H9 (cell line): ENCODE results near the gene NCEH1. TPM values are rescaled to one million over a fixed set of nuclear protein-coding genes. Genes with fewer than 3 reads are reported as not detected.

Experiments used
- DNase-seq: peaks from one replicate; pipeline ENCODE4 v3.0.0-alpha.2; 2017
- H2AFZ ChIP-seq: one replicate; pipeline ENCODE4 v1.6.1; 2013; ENCODE audit warnings: mild to moderate bottlenecking, low read length, control low read depth, moderate library complexity
- H2AK5ac ChIP-seq: 2 replicates; pipeline ENCODE4 v1.6.1; 2013; ENCODE audit warnings: low read length, control low read depth, mixed read lengths; ENCODE audit not compliant: insufficient read length
- H2BK120ac ChIP-seq: one replicate; pipeline ENCODE4 v1.6.1; 2013; ENCODE audit warnings: low read depth, mild to moderate bottlenecking, low read length, control low read depth, inconsistent platforms; ENCODE audit not compliant: poor library complexity, severe bottlenecking
- H2BK12ac ChIP-seq: 2 replicates; pipeline ENCODE4 v1.6.1; 2013; ENCODE audit warnings: low read length, control low read depth, mixed read lengths, low read depth; ENCODE audit not compliant: insufficient read length
- H2BK15ac ChIP-seq: 2 replicates; pipeline ENCODE4 v1.6.1; 2013; ENCODE audit warnings: low read depth, low read length, control low read depth
- H2BK20ac ChIP-seq: one replicate; pipeline ENCODE4 v1.6.1; 2013; ENCODE audit warnings: low read depth, mild to moderate bottlenecking, low read length, control low read depth, inconsistent platforms; ENCODE audit not compliant: poor library complexity, severe bottlenecking
- H2BK5ac ChIP-seq: 2 replicates; pipeline ENCODE4 v1.6.1; 2013; ENCODE audit warnings: low read length, control low read depth, mixed read lengths; ENCODE audit not compliant: insufficient read length
- H3K14ac ChIP-seq: 2 replicates; pipeline ENCODE4 v1.6.1; 2013; ENCODE audit warnings: low read length, control low read depth; ENCODE audit not compliant: insufficient read depth
- H3K18ac ChIP-seq: 2 replicates; pipeline ENCODE4 v1.6.1; 2013; ENCODE audit warnings: low read depth, mild to moderate bottlenecking, mixed read lengths, low read length, control low read depth; ENCODE audit not compliant: insufficient read length
- H3K23ac ChIP-seq: 2 replicates; pipeline ENCODE4 v1.6.1; 2013; ENCODE audit warnings: low read length, control low read depth, mixed read lengths, low read depth; ENCODE audit not compliant: insufficient read length
- H3K23me2 ChIP-seq: 2 replicates; pipeline ENCODE4 v1.6.1; 2013; ENCODE audit warnings: low read depth, mild to moderate bottlenecking, mixed read lengths, low read length, control low read depth; ENCODE audit not compliant: insufficient read length, poor library complexity, severe bottlenecking
- H3K27ac ChIP-seq: 2 replicates; pipeline ENCODE4 v1.5.1; 2013; ENCODE audit warnings: low read length, control low read depth, mixed read lengths, low read depth; ENCODE audit not compliant: insufficient read length
- H3K27me3 ChIP-seq: 2 replicates; pipeline ENCODE4 v1.6.1; 2013; ENCODE audit warnings: low read length, control low read depth, inconsistent platforms; ENCODE audit not compliant: insufficient read depth
- H3K4ac ChIP-seq: 2 replicates; pipeline ENCODE4 v1.6.1; 2013; ENCODE audit warnings: low read depth, mild to moderate bottlenecking, control low read depth, inconsistent platforms, low read length, moderate library complexity
- H3K4me1 ChIP-seq: 2 replicates; pipeline ENCODE4 v1.6.1; 2013; ENCODE audit warnings: low read length, control low read depth, inconsistent platforms; ENCODE audit not compliant: insufficient read depth
- H3K4me2 ChIP-seq: 2 replicates; pipeline ENCODE4 v1.6.1; 2013; ENCODE audit warnings: low read length, control low read depth, mixed read lengths; ENCODE audit not compliant: insufficient read length, insufficient read depth
- H3K56ac ChIP-seq: 2 replicates; pipeline ENCODE4 v1.6.1; 2013; ENCODE audit warnings: low read depth, mild to moderate bottlenecking, mixed read lengths, low read length, control low read depth; ENCODE audit not compliant: insufficient read length
- H3K79me1 ChIP-seq: 2 replicates; pipeline ENCODE4 v1.6.1; 2013; ENCODE audit warnings: low read depth, mild to moderate bottlenecking, moderate library complexity, low read length, control low read depth, inconsistent platforms; ENCODE audit not compliant: insufficient read depth, poor library complexity, severe bottlenecking
- H3K79me2 ChIP-seq: 2 replicates; pipeline ENCODE4 v1.6.1; 2013; ENCODE audit warnings: low read length, control low read depth, inconsistent platforms; ENCODE audit not compliant: insufficient read depth
- H3K9ac ChIP-seq: 2 replicates; pipeline ENCODE4 v1.6.1; 2013; ENCODE audit warnings: low read length, control low read depth, mixed read lengths; ENCODE audit not compliant: insufficient read length; ENCODE audit errors: extremely low read depth
- H3K9me3 ChIP-seq: one replicate; pipeline ENCODE4 v1.6.1; 2013; ENCODE audit warnings: low read depth, low read length, inconsistent platforms; ENCODE audit not compliant: control insufficient read depth
- H3T11ph ChIP-seq: one replicate; pipeline ENCODE4 v1.6.1; 2013; ENCODE audit warnings: mild to moderate bottlenecking, low read length, control low read depth, inconsistent platforms
- H4K20me1 ChIP-seq: one replicate; pipeline ENCODE4 v1.6.1; 2013; ENCODE audit not compliant: control insufficient read depth, insufficient read length, insufficient read depth
- H4K5ac ChIP-seq: 2 replicates; pipeline ENCODE4 v1.6.1; 2013; ENCODE audit warnings: low read depth, mild to moderate bottlenecking, mixed read lengths, low read length, control low read depth; ENCODE audit not compliant: insufficient read length
- H4K8ac ChIP-seq: replicated peaks from 2 replicates; pipeline ENCODE4 v1.6.1; 2013; ENCODE audit warnings: low read length, control low read depth, mixed read lengths, low read depth; ENCODE audit not compliant: insufficient read length
- H4K91ac ChIP-seq: 2 replicates; pipeline ENCODE4 v1.6.1; 2013; ENCODE audit warnings: low read depth, mild to moderate bottlenecking, moderate library complexity, mixed read lengths, low read length, control low read depth; ENCODE audit not compliant: insufficient read length
- H3K27ac Mint-ChIP-seq, 3 experiments: 2 replicates in 2 of 3; 3 replicates in 1 of 3; pipeline ENCODE4 v1.8.0; 2020 to 2021; ENCODE audit warnings: mixed read lengths in 3 of 3, mild to moderate bottlenecking in 1 of 3, moderate library complexity in 1 of 3
- H3K27me3 Mint-ChIP-seq: 2 replicates; pipeline ENCODE4 v1.8.0; 2021; ENCODE audit warnings: low read depth, mild to moderate bottlenecking, moderate library complexity, mixed read lengths
- H3K36me3 Mint-ChIP-seq, 3 experiments: 2 replicates in 2 of 3; 3 replicates in 1 of 3; pipeline ENCODE4 v1.8.0; 2020 to 2021; ENCODE audit warnings: low read depth in 3 of 3, mixed read lengths in 3 of 3; ENCODE audit not compliant: insufficient read depth in 1 of 3
- H3K4me1 Mint-ChIP-seq, 2 experiments: 2 replicates each; pipeline ENCODE4 v1.8.0; 2020; ENCODE audit warnings: mixed read lengths in 2 of 2
- H3K4me3 Mint-ChIP-seq, 2 experiments: 2 replicates in 1 of 2; 3 replicates in 1 of 2; pipeline ENCODE4 v1.8.0; 2020 to 2021; ENCODE audit warnings: mild to moderate bottlenecking in 2 of 2, mixed read lengths in 2 of 2, moderate library complexity in 1 of 2
- H3K9me3 Mint-ChIP-seq, 2 experiments: 2 replicates in 1 of 2; 3 replicates in 1 of 2; pipeline ENCODE4 v1.8.0; 2020; ENCODE audit warnings: mild to moderate bottlenecking in 2 of 2, mixed read lengths in 2 of 2, moderate library complexity in 1 of 2
- WGBS: extraction: QIAGEN DNeasy Blood & Tissue Kit; methylation state at CpG from one replicate; pipeline ENCODE4 v1.1.7; 2013; ENCODE audit warnings: missing lambda C conversion rate, low lambda C conversion rate, mixed read lengths; ENCODE audit not compliant: insufficient read length; ENCODE audit errors: extremely low coverage; 5-methylcytosine and 5-hydroxymethylcytosine counted together
- total RNA-seq: library from RNA; stranded (reverse); gene quantifications from 2 replicates; pipeline ENCODE4 v1.2.1, GENCODE V29; 2021
- TF ChIP-seq, protein P1 (sequence below): fragments of 200-600 bp; sonication (generic); conservative IDR thresholded peaks from 3 replicates; pipeline ENCODE4 v1.8.0; 2021; ENCODE audit warnings: antibody characterized with exemption, mild to moderate bottlenecking

Gene NCEH1
- total RNA-seq, 1 experiment from 2014 or later: 2.3 TPM

DNA sequence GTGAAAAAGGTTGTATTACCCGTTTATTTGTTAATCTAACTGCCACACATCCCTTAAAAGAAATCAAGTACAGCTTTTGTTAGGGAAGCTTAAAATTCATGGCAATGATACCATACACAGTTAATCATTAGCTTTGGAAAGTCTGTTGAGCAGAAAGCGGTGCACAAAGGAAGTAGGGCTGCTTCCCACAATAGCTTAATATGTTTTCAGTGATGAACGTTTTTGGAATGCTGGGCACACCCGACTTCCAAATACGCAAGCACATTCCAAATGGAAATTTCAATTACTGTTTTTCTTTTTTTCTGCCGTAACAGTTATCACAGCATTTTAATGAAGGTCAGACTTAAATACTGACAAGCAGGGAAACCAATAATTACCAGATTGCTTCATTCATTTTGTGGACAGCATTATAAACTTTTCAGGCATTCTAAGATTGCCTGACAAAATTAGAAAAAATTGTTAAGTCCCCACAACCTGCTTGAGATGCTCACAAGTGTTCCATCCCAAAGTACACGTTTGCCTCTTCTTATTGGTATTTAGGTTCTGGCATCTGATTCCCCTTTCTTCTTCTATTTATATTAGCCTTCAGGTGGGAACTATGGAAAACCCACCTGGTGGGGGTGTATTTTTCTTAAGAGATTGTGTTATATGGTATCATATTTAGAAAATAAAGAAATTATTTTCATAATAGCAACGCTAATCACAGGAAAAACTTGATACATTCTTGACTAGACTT is 38.5 kb upstream of the NCEH1 start:
- H3K4me1 Mint-ChIP-seq: peaks cover 24 to 35% of the 10 kb centered on the region in 2 experiments
- H2BK5ac ChIP-seq: no peak overlapping the region
- H3K27me3 Mint-ChIP-seq: no peaks in the 10 kb centered on the region
- peak overlapping the region; percentile 96; a peak in 2 of 5 replicates for H3K4me3 Mint-ChIP-seq
- peaks cover 11% of the 10 kb centered on the region for H3K79me1 ChIP-seq
- peaks cover 3% of the 10 kb centered on the region for H3K23me2 ChIP-seq
- H3K27ac Mint-ChIP-seq: peak overlapping the region in 2 of 3 experiments; percentile 98 to 100; a peak in 4 of 7 replicates
- H3K23ac ChIP-seq: no peak overlapping the region
- H3K27me3 ChIP-seq: no peaks in the 10 kb centered on the region
- H3K27ac ChIP-seq: no peak overlapping the region
- H2AK5ac ChIP-seq: no peak overlapping the region
- no peak overlapping the region for H2BK15ac ChIP-seq
- peak overlapping the region; percentile 74 for H2BK120ac ChIP-seq
- no peak overlapping the region for H4K8ac ChIP-seq
- peaks cover 10 to 23% (median 17%) of the 10 kb centered on the region in 3 experiments for H3K36me3 Mint-ChIP-seq
- H3K4me2 ChIP-seq: peak overlapping the region; percentile 53
- TF ChIP-seq, protein P1, sequence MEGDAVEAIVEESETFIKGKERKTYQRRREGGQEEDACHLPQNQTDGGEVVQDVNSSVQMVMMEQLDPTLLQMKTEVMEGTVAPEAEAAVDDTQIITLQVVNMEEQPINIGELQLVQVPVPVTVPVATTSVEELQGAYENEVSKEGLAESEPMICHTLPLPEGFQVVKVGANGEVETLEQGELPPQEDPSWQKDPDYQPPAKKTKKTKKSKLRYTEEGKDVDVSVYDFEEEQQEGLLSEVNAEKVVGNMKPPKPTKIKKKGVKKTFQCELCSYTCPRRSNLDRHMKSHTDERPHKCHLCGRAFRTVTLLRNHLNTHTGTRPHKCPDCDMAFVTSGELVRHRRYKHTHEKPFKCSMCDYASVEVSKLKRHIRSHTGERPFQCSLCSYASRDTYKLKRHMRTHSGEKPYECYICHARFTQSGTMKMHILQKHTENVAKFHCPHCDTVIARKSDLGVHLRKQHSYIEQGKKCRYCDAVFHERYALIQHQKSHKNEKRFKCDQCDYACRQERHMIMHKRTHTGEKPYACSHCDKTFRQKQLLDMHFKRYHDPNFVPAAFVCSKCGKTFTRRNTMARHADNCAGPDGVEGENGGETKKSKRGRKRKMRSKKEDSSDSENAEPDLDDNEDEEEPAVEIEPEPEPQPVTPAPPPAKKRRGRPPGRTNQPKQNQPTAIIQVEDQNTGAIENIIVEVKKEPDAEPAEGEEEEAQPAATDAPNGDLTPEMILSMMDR: no peak
- H3K14ac ChIP-seq: peak overlapping the region; percentile 89; the same call in 1 of the 2 replicates
- no peaks in the 10 kb centered on the region for H3K9me3 Mint-ChIP-seq
- H4K5ac ChIP-seq: no peak overlapping the region
- H3K4ac ChIP-seq: peak overlapping the region; percentile 13; the same call in 1 of the 2 replicates
- H4K91ac ChIP-seq: no peak overlapping the region
- peaks cover 4% of the 10 kb centered on the region; the same call in 1 of the 2 replicates for H3K4me1 ChIP-seq
- H4K20me1 ChIP-seq: no peaks in the 10 kb centered on the region
- H3T11ph ChIP-seq: peak overlapping the region; percentile 70
- no peak overlapping the region for H2BK20ac ChIP-seq
- no peak overlapping the region for H3K9ac ChIP-seq
- no peak overlapping the region for H3K18ac ChIP-seq
- peaks cover 25% of the 10 kb centered on the region; the same call in 1 of the 2 replicates for H3K79me2 ChIP-seq
- no peak for DNase-seq
- no peak overlapping the region for H3K56ac ChIP-seq
- H3K9me3 ChIP-seq: no peaks in the 10 kb centered on the region
- H2BK12ac ChIP-seq: no peak overlapping the region
- H2AFZ ChIP-seq: no peak overlapping the region
- WGBS: no CpG with 5 or more reads among the region's 8 CpGs
